HL-60/S4 treated with retinoic acid at 250 ng/mL for 4 days and 3 days (cell line): ENCODE measurements around the gene DOCK9.
"Not testable (repeated sequence)": the region's sequence is repeated elsewhere in the genome, so short reads cannot be mapped to it uniquely, and the experiment has no call there.

Experiments used
- in situ Hi-C: fragments of 300-500 bp; cut with MboI; formaldehyde crosslinking; loops from 2 replicates; pipeline ENCODE4 v1.7.0; 2022; ENCODE audit warnings: low sequenced_read_pairs

Gene DOCK9

DNA sequence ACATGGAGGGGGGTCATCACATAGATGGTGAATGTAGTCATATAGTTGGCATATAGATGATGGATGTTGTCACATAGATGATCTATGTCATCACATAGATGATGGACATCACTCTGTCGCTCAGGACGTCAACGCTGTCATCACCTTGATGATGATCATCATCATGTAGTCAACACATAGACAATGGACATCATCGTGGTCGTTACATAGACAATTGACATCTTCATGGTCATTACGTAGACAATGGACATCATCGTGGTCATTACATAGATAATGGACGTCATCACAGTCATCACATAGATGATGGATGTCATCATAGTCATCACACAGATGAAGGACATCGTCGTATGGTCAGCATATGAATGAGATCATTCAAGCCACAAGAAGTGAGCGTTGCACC lies 196.8 kb downstream of the DOCK9 start:
- in situ Hi-C loops: no loop called here

DNA sequence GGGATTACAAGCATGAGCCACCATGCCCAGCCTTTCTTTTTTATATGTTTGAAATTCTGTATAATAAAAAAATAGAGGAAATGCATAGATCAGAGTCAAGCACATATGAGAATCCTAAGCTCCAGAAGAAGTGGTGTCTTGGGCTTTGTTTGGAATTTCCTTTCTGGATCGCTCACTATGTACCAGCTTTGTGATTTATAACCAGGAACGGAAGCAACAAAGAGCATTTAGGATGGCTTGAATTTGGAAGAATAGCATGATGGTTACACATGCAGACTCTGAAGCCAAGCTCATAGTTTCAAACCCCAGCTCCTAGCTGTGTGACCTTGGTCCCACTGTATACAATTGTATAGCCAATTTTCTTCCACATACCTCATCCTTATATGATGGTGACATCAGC lies 197.4 kb downstream of the DOCK9 start:
- in situ Hi-C loops: no loop called here

DNA sequence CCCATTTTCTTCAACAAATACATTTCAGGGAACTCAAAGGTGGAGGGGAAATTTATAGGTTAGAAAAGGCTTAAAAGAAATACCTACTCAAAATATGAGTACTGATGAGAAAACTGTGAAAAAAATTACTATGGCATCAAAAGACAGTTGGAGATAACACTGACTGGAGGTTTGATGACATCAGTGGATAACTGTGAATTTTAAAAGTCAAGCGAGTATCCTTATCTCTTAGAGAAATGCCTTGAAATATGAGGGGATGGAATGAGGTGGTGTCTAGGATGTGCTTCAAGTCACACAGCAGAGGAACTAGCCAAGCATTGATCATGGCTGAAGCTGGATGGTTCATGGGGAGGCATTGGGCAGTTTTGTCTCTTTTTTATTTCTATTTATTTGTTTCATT lies 198.2 kb downstream of the DOCK9 start:
- in situ Hi-C loops: no loop called here

DNA sequence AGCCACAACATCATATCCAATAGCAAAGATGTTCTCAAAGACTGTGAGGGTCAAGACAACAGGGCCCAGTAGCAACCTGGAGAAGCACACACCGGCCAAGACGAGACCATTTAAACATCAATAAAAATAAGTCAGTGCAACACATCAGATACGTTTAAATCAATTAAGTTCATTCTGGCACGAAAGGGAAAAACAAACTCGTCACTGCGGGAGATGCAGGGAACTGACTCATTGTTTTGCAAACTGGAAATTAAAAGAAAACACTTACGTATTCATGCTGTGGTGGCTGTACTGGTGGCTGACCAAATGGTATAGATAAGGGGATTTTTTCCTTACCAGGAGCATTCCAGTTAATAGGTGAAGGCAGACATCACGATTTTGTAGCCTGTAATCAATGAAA lies 199.1 kb downstream of the DOCK9 start:
- in situ Hi-C loops: no loop called here

DNA sequence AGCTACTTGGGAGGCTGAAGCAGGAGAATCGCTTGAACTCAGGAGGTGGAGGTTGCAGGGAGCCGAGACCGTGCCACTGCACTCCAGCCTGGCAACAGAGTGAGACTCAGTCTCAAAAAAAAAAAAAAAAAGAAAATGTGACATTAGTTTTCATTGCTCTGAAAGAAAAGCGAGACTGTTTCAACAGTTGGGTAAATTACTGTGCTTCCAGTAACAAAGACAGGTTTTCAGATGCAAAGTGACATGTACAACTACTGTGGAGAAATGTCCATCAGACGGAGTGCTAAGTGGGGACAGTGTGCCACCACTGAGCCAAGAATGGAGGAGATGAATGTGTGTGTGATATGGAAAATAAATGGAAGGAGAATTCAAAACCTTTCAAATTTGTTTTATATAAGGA lies 201.2 kb downstream of the DOCK9 start:
- in situ Hi-C loops: no loop called here

DNA sequence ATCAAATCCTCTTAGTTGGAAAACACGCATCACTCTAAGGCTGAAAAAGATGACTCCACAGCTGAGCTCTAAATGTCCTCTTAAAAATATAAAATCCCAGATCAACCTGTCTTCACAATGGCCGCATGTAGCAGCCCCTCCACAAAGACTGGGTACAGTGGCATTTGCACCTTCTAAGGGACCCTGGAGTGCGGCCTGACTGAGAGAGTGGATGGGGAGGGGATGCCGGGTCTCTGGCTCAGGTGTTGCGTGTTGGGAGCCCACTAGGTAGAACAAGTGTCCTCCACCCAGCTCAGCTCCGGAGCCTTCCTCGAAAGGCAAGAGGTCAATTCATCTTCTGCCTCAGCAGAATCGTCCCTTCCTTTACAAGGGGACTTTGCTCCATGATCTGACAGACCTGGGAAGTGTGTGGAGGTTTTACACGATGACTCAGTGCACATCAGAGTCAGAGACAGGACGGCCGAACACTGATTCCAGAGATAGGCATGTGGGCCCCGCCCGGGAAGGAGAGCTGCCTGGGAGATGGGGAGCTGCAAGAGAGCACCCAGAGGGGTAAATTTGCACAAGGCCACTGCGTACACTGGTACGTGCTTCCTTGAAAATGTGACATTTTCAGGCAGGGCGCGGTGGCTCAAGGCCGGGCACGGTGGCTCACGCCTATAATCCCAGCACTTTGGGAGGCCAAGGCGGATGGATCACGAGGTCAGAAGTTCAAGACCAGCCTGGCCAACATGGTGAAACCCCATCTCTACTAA lies 201.8 kb downstream of the DOCK9 start:
- in situ Hi-C loops: no loop called here

DNA sequence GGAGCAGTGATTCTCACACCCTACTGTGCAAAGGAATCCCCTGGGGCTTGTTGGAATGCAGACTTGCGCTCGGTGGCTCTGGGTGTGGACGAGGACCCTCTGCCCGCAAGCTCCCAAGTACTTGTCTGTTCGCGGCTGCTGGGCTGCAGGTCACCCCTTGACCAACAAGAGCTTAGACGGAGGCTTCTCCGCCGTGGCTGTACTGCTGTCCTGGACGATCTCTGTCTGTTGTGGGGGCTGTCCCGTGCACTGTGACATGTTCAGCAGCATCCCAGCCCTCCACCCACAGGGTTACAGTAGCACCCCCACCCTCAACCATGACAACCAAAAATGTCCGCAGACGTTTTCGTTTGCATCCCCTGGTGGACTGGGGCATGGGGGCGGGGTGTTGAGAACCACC lies 202.5 kb downstream of the DOCK9 start:
- in situ Hi-C loops: no loop called here

DNA sequence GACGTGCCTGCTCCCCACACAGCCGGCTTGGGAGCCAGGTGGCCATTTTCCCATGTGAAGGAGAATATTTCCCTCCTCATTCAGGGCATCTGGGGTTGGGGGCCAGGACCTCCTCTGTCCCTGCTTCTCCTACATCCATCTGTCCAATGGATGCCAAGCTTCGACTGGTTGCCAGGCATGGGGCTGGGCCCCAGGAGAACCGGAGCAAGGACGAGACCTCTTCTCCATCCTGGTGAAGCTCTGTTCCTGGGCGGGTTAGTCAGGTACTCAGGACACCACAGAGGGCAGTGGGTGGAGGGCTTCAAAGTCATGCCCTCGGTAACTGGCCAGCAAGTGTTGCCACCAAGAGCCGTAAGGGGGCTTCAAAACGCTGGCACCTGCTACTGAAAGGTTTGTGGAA lies 203.1 kb downstream of the DOCK9 start:
- in situ Hi-C loops: no loop called here

DNA sequence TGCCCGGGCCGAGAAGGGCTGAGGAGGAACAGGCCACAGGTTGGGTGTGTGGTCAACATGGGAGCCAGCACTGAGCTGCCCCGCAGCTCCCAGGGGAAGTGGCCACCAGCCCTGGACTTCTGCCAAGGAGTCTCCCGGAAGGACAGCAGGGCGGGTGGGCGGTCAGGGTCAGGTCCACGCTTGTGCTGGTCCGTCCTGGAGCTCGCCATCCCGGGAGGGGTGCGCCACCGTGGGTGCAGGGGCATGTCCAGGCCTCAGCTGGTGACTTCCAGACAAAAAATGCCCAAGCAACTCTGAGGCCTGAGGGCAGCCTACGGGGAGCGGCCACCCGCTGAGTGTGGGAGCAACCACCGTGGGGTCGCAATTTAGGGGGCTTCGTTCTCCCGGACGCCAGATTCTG lies 203.9 kb downstream of the DOCK9 start:
- in situ Hi-C loops: no loop called here

DNA sequence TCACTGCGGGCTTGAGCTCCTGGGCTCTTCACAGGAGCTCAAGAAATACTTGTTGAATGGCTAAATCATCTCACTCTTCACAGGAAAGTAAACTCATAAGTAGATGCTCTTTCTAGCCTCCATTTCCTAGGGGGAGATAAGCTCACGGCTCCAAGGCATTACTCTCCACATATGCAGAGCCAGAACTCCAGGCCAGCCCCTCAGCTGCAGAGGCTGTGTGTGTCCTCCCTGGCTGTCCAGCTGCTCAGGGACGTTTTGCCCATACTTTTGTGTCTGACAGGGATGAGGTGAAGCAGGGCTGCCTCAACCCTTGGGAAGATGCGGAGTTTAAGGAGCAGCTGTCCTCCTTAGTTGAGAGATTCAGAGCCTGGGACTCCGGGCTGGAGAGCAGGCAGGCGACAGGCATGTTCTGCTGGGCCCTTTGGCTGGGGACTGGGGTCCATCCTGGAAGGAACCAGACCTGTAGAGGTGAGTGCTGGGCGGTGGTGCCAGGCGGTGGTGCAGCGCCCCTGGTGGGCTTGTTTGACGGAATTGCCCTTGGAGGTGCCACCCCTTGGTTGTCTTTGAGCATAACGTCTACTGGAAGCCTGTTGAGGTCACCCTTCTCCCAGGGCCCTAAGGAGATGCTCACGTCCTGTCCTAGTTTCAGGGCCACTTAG lies 204.9 kb downstream of the DOCK9 start:
- in situ Hi-C loops: no loop called here

DNA sequence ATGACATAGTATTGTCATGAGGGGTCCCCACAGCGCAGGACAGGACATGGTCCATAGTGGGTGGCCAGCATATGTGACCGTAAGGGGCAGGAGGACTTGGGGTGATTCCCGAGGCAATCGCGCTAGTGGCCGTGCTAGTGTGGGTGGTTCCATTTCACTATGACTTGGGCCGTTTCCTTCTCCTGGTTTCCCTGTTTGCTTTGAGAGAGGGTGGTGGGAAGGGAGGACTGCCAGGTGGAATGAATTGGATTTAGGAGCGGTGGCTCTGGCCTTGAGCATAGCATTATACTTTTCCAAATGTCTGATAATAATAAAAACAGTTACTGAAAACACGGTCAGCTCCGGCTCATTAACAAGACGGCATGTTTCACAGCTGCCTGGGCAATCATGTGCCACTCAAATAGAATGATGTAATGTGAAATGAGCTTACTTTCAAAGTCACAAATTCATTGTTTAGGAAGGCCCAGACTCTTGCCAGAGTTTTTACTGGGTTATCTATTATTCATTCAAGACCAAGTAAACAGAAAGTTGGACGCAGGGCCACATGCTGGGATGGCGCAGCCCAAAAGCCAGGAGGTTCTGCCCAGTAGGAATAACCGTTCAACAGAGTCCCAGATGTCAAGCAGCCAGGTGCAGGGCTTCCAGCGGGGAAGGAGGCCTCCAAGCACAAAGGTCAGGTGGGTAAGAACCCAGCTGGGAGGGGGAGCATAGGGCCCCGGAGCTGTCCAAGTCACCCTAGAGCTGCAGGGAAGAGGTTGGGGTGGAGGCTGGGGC lies 205.8 kb downstream of the DOCK9 start:
- in situ Hi-C loops: no loop called here

DNA sequence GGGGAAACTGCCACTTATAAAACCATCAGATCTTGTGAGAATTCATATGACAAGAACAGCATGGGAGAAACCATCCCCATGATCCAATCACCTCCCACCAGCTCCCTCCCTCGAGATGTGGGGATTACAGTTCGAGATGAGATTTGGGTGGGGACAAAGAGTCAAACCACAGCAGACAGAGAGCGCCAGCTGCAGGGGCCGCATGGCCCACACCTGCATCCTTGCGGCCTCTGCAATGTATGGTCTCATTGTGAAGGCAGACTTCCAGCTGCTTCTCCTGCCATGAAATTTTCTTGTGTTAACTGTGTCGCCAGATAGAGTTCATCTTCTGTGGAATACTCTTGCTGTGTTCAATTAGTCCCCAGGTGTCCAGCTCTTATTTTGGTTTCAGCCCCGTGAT lies 208.1 kb downstream of the DOCK9 start:
- in situ Hi-C loops: no loop called here

DNA sequence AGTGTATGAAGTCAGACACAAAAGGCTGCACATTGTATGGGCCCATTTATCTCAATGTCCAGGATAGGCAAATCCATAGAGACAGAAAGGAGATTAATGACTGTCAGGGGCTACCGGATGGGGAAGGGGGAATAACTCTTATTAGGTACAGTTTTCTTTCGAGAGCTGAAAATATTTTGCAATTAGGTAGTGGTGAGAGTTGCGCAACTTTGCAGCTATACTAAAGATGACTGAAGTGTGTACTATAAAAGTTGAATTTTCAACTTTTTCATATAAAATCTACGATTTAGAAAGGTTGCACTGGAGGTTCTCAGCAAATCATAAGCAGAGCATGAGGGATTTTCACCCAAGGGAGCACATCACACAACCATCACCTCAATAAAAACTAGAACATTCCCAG lies 209.3 kb downstream of the DOCK9 start:
- in situ Hi-C loops: no loop called here

DNA sequence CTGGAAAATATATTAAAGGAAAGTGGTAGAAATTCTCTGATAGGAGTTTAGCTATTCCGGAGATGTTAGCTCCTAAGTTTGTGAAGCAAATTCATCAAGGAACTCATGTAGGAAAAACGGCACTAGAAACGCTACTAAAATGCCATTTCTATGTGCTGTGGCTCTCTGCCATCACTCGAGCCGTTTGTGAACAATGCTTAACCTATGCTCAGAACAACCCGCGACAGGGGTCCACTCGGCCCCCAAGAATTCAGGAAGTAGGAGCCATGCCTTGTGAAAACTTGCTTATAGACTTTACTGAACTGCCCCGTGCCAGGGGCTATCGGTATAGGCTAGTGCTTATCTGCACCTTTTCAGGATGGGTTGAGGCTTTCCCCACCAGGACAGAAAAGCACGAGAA lies 211.2 kb downstream of the DOCK9 start:
- in situ Hi-C loops: no loop called here

DNA sequence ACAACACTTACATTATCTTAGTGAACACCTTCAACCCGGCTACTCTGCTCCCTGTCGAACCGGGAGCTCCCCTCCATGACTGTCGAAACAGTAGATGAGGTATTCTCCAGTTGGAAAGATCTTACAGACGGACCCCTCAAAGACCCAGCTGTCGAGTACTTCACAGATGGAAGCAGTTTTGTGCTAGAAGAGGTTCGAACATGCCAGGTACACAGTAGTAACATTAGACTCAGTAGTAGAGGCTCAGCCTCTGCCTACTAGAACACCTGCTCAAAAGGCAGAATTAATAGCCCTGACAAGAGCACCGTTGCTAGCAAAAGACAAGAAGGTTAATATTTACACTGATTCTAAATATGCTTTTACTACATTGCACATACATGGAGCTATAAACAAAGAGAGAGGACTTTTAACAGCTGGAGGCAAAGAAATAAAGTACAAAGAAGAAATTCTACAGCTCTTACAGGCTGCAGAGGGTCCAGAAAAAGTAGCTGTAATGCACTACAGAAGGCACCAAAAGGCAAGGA lies 211.8 kb downstream of the DOCK9 start:
- in situ Hi-C loops: no loop called here

DNA sequence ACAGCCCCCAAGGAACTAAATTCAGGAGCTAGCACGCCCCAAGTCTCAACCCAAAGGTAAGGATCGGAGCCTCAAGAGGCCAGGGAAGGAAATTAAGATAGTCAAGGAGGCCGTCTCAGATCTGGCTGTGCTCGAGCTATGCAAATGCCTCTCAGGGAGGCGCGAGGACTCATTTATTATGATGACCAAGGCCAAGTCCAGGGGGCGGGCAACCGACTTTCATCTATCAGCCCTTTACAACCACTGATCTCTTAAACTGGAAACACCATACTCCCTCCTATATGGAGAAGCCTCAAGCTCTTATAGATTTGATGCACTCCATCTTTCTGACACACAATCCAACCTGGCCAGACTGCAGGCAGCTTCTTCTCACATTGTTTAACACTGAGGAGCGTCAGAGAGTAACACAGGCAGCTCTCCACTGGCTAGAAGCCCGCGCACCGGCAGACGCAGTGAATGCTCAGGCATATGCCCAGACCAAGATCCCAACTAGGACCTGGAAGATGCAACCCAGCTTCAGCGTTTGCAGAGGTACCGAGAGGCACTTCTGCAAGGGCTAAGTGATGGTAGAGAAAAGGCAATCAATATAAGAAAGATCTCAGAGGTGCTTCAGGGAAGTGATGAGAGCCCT lies 215.8 kb downstream of the DOCK9 start:
- in situ Hi-C loops: no loop called here

DNA sequence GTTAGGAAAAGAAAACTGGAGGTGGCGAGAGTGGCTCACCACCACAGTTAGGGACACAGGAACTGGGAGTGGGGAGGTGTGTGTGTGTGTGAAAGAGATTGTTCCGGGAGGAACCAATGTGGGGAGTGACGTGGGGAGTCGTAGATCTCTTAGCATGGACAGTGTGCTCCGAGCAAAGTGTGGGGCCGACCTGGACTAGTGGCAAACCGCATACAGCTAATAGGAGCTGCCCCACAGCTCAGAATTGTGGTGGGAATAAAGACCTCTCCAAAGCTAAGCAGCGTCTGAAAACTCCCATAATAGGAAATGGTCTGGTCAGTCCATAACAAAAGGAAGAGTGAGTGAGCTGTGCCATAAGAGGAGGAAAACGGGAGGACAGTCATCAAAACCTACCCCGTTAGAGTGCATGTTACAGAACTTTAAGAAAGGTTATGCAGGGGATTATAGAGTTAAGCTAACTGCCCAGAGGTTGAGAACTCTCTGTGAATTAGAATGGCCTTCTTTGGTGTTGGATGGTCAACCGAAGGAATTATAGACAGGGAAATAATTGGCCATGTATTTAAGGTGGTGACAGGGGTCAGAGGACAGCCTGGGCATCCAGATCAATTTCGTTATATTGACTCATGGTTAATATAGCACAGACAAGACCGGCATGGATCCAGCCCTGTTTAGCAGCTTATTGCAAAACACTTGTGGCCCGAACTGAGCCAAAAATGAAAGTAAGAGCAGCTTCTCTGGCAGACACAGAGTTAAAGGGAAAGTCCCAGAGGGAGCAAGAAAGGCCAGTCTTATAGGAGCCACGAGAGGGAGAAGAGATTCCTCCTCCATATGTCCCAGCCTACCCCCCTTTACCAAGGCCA lies 216.5 kb downstream of the DOCK9 start:
- in situ Hi-C loops: no loop called here

DNA sequence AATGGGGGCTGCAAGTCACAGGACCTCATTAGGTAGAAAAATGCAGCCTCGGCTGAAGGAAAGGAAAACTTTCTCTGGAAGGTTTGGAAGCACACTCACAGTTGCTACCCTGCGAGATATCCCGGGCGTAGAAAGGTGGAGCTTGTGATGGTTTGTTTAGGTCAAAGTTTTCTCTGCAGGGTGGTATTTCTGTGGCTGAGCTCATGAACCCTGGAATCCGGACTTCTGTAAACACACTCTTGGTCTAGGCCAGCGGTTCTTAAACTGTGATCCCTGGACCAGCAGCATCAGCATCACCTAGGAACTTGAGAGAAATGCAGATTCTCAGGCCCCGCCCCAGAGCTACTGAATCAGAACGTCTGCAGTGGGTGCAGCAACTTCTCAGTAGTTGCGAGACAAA lies 222.1 kb downstream of the DOCK9 start:
- in situ Hi-C loops: no loop called here

DNA sequence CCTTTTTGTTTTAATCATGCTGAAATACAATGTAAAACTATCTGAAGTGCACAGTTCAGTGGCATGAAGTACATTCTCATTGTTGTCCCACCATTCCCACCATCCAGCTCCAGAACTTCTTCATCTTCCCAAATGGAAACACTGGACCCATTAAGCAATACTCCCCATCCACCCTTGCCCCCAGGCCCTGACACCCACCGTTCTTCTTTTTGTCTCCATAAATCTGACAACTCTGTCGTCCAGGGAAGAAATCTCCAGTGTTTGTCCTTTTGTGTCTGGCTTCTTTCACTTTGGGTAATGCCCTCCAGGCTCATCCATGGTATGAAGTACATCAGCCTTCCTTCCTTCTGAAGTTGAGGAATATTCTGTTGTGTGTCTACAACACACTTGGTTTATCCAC lies 222.7 kb downstream of the DOCK9 start:
- in situ Hi-C loops: no loop called here

DNA sequence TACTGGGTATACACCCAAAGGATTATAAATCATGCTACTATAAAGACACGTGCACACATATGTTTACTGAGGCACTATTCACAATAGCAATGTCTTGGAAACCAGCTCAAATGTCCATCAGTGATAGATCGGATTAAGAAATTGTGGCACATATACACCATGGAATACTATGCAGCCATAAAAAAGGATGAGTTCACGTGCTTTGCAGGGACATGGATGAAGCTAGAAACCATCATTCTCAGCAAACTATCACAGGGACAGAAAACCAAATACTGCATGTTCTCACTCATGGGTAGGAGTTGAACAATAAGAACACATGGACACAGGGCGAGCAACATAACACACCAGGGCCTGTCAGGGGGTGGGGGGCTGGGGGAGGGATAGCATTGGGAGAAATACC lies 223.4 kb downstream of the DOCK9 start:
- in situ Hi-C loops: not testable (repeated sequence)
